ENCODE measurements around the gene GOLGA8N.

The GOLGA8N gene

DNA sequence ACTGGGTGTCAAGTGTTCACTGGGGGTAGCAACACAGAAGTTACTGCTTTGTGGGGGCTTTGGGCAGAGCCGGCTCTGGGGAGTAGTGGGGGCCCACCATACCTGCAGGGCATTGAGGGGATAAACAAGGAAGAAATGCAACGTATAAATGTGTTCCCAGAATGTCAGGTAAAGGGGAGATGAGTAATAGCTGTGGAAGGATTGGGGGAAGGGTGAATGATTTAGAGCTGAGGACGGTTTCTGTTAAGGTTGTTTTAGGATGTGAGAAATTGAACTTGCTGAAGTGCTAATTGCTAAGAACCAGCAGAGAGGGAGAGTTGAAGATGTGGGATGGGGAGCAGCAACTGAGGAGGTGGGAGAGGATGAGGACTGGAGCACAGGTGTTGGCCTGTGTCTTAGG, 58.9 kb downstream of the GOLGA8N start:
- no peak for DNase-seq

GRCh38 chr15:32656091-32656490, 62.8 kb downstream of the GOLGA8N start:
- no peak for DNase-seq

DNA sequence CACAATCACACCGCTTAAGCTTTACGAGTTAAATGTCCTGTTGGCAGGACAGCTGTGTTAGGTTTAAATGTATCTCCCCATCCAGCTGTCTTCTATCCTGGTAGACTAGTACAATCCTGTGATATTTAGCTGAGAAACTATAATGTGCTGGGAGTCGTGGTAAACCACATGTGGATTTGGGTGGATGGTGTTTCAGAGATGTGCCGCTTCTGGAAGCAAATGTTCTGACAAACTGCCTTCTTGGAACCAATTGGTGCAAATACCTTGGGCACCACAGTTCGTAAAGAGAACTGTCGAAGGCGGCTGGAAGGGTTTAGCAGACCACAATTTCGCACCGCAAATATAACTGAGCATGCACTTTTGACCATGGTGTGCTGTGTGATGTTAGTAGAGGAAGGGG, 63.2 kb downstream of the GOLGA8N start:
- no peak for DNase-seq
